HG03571 (cell line): ENCODE data around the gene JAK1.
"Not testable (repeated sequence)": the region's sequence is repeated elsewhere in the genome, so short reads cannot be mapped to it uniquely, and the experiment has no call there.

Experiments
- ATAC-seq: cut with Tn5 transposase; IDR thresholded peaks from one replicate; pipeline ENCODE4 v1.9.1; 2021; ENCODE audit not compliant: unreplicated experiment

JAK1 gene

DNA sequence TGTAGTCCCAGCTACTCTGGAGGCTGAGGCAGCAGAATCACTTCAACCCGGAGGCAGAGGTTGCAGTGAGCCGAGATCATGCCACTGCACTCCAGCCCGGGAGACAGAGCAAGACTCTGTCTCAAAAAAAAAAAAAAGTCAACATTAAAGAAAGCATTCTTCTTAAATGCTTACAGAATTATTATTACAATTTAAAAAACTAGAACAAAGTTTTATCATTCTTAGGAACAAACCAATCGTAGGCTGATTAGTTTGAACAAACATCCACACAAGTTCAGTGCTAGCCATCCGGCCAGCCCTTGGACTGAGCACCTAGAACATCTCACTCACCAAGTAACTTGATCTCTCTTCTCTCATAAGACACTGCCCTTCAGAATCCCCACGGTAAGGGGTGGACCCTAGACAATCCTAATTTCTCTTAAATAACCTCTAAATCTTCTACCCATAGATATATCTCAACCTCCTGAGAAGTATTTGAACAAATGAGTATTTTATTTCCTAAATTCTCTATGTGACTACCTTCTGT lies 16.0 kb downstream of the JAK1 start:
- no peak for ATAC-seq

DNA sequence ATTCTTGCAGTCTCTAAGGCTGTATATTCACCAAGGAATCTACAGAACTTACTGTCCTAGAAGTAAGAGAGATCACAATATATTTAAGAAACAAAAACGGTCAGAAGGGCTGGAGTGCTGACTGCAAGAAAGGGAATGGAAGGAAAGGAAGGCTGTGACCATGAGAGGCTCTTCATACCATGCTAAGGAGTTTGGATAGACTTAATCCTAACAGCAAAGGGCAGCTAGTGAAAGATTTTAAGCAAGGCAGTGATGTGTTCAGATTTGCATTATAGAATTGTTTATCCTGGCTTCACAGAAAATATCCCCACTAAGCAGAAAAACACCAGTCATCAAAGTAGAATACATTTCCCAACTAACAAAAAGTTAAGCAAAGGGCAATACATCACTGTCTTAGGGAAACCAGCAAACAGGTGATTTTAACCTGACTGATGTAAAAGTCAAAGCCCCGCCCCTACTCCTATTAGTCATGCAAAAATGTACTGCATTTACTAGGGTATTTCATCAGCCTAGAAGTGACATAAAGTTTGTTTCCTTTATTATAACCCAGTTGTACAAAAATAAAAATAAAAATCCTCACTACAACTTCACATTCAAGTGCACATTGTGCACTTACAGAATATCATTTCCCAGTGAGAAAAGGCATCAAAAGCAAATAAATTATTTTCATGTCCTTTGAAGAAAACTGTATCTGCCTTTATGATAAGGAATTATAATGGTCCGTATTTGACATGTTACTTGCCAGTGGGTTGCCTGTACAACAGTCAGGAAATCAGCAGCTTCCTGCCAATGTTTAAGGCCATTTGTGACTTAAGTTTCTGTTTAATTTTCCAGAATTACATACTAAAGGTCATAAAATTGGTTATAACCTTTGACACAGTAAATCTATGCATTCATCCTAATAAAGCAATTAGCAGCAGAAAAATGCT lies 17.2 kb downstream of the JAK1 start:
- ATAC-seq, result no peak

DNA sequence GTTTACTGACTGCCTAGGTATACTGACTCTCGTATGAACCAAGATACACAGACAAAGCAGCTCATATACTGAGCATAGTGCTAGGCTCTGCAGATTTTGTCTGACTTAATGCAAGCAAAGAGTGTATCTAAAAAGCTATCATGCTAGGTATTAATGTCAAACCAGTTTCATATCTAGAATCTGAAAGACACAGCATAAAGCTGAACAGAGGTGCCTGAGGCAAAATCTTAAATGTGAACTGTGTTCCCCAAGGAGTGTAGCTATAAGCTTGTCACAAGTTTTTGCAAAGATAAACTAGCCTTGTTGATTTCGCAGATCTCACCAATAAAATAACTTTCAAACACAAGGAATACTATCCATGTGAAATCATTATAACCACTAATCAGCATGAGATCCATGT lies 18.1 kb downstream of the JAK1 start:
- ATAC-seq, result no peak

DNA sequence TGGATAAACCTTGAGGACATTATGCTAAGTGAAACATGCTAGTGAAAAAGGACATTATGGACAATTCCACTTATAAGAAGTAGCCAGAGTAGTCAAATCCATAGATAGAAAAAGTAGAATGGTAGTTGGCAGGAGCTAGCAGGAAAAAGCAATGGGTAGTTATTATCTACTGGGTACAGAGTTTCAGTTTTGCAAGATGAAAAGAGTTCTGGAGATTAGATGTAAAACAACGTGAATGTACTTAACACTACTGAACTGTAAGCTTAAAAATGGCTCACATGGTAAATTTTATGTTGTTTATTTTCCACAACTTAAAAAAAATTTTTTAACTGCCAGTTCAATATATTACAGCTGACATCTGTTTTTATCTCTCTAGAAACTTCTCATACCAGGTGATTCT lies 19.4 kb downstream of the JAK1 start:
- no peak for ATAC-seq

DNA sequence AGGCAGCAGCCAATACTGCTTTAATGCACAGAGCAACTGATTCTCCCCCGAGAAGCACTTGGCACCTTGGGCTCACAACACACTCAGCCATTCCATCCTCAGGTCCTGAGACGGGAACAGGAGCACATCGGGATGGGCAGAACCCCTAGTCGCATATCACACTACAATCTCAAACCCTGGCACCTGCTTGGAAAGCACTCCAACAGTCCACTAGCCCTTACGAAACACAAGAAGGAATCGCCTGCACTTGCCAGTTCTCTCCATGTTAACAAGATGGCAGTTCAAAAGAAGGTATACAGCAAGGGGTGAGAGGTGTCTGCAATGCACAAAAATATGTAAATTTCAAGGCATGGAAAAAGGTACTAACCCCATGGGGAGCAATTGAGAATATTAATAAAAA lies 21.4 kb downstream of the JAK1 start:
- ATAC-seq, result no peak

DNA sequence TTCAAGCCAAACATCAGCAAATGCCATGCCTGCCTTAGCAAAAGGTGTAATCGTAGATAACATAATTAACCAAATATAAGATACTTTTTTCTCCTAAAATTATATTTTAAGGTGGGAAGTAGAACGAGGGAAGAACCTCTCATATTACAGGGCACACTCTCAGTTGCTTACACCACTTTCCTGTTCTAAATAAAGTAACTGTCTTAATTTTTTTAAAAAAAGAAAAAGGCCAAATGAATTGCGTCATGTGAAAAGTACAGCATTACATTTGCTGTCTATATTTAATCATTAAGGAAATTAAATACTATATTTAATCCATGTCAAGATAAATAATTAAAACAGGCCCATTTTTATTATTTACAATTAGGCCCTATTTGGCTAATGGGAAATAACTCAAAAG lies 23.7 kb downstream of the JAK1 start:
- no peak for ATAC-seq

DNA sequence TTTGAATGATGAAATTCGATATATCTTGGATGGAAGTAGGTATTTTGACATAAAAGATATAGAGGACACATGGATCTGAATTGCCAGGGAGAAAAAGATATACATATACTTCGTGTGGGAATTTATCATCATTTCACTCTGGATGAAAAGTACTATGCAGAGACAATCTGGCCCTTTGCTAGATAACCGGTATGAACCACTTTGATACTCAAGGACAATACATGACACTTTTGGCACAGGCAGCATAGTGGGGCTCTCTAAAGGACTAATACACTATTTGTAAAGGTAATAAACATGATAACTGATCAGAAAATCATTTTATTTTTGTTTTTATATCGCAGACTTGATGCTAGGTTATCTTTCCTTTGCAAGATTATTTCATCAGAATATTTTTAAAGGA lies 24.2 kb downstream of the JAK1 start:
- ATAC-seq, result no peak

DNA sequence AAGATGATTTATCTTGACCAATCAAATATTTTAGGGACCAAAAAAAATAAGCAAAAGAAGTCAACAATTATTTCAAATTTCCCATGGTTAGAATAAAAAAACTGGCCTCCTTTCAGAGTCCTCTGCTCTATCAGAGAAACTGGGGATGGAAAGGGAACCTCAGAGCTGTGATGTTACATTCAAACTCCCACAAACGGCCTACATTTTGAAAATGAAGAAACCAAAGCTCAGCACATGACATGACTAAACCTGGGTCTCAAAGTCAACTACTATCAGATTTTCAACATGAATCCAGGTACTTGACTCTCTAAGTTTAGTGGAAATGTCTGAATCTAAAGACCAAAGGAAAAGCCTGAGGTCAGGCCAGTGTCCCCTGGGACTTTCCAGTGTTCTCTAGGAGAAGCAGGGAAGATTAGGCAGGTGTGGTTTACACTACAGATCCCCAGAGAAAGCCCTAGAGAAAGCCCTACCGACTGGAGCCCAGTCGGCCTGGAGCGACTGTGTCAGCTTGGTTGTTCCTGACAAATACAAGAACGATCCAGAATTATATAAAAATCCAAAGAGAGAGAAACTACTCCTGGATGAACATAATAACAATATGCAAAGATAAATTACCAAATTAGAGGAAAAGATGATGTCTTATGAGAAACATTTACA lies 24.8 kb downstream of the JAK1 start:
- ATAC-seq, result no peak

DNA sequence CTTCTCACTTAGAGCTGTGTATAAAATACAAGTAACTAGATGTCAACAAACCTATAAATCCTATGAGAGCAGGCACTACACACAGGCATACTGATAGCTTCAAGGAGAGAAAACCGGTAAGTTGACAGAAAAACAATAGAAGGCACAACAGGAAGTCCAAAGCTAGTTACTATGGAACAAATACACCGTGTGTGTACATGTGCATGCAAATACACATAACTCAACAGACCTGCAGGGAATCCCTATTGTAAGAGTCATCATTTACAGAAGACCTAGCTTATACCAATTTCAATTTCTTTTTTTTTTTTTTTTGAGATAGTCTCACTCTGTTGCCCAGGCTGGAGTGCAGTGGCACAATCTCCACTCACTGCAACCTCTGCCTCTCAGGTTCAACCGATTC lies 26.3 kb downstream of the JAK1 start:
- no peak for ATAC-seq

DNA sequence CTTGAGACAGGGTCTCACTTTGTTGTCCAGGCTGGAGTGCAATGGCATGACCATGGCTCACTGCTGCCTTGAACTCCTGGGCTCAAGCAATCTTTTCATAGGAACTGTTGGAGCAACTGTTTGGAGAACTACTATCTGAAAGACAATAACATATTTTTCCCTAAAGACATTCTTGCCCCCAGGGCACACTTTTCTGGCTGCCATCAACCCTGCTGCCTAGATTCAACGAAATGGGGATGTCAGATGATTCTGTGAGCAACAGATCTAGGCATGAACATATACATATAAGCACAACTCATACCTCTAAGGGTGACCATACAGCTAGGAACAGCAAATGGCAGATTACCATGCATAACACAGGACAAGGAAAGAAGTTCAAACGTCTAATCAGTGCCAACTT lies 27.4 kb downstream of the JAK1 start:
- no peak for ATAC-seq

DNA sequence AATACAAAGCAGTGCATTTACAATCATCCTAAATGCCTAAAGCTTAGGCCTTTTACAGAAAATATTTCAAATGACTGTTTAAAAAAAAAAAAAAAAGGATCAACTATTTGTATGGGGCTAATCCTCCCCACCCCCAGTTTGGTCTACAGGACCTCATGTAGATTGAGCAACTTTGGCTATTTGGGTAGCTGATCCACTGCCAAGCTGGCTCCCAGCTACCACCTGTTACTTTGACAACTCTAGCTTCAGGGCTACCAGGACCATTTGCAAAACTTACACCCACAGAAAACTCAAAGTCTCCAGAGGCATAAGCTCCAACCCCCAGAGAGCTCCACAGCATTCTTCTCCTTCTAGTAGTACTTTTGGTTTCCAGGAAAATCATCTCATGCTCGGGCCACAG lies 29.4 kb downstream of the JAK1 start:
- ATAC-seq, result no peak

DNA sequence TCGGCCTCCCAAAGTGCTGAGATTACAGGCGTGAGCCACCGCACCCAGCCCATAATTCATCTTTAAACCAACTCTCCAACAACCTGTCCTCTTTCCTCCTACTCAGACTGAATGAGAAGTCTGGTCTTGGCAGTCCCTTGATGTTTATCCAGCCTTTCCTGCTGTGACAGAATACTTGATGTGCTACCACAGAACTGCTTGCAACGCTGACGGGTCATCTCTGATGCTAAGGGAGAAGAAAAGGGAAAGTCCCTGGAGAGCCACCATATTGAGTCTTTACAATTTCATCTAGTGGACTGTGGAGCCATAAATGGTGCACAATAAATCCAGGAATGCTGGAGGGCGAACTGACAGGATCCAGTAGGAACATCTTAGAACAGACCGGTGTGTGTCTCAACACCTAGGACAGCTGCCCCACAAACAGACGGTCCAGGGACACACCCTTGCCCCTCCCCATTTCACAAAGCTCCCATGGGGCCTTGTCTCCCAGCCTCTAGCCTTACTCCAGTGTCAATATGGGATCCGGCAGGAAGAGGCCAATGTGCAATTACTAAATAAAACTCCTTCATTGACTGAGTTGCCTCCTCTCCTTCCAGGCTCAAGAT lies 30.7 kb downstream of the JAK1 start:
- no peak for ATAC-seq

DNA sequence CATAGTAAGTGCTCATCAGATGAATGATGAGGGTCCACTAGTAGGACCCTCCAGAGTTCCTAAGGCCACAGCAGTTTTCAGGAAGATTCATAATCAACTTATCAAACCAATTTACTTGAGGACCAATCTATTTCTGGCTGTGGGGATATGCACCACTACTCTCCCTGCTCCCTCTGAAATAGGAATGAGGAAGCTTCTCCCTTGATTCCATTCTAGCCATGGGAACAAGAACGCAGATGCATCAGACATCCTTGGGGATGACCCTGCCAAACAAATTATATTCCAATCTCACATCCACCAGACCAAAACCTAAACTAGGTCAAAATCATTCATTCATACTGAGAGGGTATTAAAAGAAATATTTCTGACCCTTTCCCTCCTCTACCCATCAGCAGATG lies 31.5 kb downstream of the JAK1 start:
- ATAC-seq, result no peak

DNA sequence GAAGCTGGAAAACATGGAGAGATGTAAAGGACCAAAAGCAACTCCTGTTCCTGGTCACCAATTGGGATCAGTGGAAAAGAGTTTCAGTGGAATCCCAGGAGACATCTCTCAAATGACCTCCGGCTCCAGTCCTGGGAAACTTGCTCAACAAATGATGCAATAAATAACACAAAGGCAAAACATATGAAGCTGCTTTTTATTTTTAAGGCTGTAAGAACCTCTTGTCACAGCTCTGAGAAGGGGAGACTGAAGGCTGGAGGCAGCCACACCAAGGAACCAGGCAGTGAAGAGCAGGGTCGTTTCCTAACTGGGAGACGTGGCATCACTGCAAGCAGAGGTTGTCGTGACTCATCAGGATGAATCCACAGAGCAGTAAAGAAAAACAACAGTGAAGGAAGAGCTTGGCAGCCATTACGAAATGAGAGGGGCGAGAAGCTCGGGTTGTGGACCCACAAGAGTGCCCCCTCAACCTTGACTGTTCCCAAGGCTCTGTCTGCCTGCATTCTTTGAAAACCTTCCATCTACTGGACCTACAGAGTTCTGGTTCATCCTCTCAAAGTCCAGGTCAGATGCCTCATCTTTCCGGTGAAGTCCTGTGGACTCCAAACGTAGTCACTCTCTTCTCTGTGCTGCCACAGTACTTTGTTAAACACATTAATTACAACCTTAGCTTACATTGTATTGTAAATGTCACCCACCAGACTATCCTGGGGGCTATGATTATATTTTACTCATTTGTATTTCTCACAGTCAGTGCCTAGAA lies 32.1 kb downstream of the JAK1 start:
- ATAC-seq, result no peak

DNA sequence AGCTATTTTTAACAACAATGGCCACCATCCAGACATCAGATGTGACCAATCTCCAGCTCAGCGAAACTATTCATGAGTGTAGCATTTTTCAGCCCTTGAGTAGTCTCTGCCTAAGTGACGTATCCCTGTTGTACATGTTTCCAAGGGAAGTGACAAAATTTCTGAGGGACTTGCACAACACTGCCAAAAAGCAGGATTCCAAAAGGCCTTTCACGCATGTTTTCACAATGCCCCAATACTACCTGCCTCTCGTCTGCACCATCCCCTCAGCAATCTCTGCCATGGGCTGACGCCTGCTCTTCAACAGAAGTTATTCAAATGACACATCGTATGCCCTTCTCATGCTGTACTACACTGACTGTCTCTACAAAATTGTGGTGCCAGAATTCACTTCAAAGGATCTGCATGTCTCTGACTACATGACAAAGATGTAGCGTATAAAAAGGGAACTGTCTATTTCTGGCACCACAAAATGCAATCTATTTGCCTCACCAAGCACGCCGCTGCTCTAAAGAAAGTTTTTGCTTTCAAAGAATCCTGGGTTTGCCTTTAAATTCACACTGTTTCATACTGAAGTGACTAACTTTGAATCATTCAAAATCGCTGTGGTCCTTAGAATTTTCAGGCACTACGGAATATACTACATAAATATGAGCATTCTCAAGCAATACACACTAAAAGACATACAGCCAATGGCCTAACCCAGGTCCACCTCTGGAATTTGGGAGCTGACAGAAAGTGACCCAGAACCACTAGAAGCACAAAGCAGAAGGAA lies 32.9 kb downstream of the JAK1 start:
- no peak for ATAC-seq

DNA sequence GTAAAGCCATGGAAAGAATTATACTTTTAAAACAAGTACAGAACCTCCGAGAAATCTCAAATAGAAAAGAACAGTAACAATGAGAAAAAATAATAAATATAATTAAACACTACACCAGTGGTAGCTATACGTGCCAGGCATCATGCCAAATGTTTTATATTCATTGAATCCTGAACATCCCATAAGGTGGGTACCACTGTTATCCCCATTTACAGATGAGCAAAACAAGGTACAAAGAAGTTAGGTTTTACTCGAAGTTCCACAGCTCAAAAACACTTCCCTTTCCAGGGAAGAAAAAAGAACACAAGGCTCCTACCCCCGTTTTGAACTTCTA lies 33.4 kb downstream of the JAK1 start:
- no peak for ATAC-seq

DNA sequence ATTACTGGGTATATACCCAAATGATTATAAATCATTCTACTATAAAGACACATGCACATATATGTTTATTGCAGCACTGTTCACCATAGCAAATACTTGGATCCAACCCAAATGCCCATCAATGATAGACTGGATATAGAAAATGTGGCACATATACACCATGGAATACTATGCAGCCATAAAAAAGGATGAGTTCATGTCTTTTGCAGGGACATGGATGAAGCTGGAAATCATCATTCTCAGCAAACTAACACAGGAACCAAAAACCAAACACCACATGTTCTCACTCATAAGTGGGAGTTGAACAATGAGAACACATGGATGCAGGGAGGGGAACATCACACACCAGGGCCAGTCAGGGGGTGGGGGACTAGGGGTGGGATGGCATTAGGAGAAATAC lies 35.7 kb downstream of the JAK1 start:
- not testable (repeated sequence) for ATAC-seq

DNA sequence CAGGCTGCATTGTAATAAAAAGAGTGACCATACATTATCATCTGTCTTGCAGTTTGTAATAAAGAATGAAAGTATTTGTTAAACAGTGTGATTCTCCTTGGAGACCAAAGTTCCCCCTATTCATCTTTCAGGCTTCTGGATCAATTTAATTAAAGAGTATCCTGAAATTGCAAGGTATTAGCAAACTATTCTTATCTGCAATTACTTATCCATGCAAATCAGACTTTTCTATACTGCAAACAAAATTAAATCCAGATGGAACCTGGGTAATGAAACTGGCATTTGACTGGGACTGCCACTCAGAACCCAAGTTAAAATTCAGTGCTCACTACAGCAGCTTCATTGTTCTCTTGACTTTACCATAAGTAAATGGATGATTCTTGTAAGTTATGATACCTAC lies 37.1 kb downstream of the JAK1 start:
- ATAC-seq, result no peak

DNA sequence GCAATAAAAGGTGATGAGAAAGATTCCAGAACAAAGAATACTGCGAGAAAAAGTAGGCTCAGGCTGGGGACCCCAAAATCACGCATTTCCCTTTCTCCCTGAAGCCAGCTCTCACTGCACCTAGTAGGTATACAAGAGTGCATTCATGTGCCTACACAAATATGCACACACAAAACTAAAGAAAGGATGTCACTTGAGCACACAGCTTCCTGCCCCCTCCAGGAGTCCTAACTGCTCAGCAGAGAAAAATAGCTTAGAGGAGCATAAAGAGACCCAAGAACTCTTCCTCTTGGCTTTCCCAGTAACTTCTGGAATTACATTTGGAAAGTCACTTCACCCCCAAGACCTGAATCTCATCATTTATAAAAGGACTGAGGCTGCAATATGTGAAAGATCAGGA lies 38.0 kb downstream of the JAK1 start:
- ATAC-seq, result no peak

DNA sequence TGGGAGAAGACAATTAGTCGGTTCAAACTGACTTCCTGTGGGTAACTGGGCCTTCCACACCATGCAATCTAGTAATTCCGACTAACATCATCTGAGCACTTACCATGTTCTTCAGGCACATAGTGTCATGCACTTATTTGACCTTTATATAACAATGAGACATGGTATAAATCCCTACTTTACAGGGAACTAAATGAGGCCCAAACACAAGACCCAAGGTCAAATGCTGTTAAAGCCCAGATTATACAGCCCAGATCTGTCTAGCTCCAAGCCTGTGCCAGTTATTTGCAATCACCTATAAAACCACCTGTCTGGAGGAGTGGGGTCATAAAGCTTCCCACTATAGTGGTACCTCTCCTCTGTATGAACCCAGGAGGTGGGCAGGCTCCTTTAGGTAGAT lies 40.8 kb downstream of the JAK1 start:
- ATAC-seq, result no peak

DNA sequence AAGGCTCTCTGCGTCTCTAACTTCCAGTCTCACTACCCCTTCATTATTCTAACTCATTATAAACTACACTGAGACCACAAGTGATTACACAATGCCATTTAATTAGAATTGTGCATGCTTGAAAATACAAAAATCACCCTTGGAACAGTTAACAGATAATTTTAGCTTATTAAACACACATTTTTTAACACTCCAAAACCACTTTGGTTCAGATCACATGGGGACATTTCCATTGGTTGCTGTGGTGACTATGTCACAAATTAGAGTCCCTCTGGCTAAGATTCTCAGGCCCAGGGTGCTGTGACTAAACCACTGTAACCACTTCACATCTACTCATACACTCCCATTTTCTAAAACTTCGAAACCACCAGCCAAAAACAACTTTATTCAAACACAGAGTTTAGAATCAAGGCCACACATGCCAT lies 43.0 kb downstream of the JAK1 start:
- ATAC-seq, result no peak
